H1 (cell line): Measurements from ENCODE around the gene GPR176. TPM values are rescaled to one million over a fixed set of nuclear protein-coding genes. Genes with fewer than 3 reads are reported as not detected.
A peak's percentile ranks its signal among the peaks of the same experiment; 100 is the strongest.

ENCODE experiments used
- CTCF ChIA-PET: fragments of 300-600 bp; sonication (Branson Sonifier 250); formaldehyde crosslinking; loops from one replicate; lab custom pipeline; 2021; ENCODE audit not compliant: partially characterized antibody; lab: Charles Lee
- POLR2A ChIA-PET: fragments of 300-600 bp; sonication (Branson Sonifier 250); formaldehyde crosslinking; loops from one replicate; lab custom pipeline; 2021; ENCODE audit warnings: inconsistent platforms; ENCODE audit not compliant: partially characterized antibody; lab: Charles Lee
- DNase-seq, 2 experiments: peaks; one replicate each; pipeline versions ENCODE4 v3.0.0 to v3.0.0-alpha.2; 2010 to 2022; ENCODE audit warnings: low spot score in 2 of 2, low read depth in 1 of 2, mixed read lengths in 1 of 2
- FAIRE-seq: peaks from 2 replicates; lab custom pipeline; 2011; peaks lifted over from hg19 to GRCh38; lab: Jason Lieb, UNC
- H2AFZ ChIP-seq: 2 replicates; pipeline ENCODE4 v1.8.1; 2012; ENCODE audit warnings: low read length, inconsistent platforms
- H2AK5ac ChIP-seq: 2 replicates; pipeline ENCODE4 v1.6.1; 2013; ENCODE audit warnings: low read depth, low read length
- H2BK120ac ChIP-seq: replicated peaks from 2 replicates; pipeline ENCODE3; 2013; ENCODE audit warnings: low read depth, low read length, inconsistent platforms
- H2BK12ac ChIP-seq: 2 replicates; pipeline ENCODE4 v1.6.1; 2013; ENCODE audit warnings: low read depth, low read length
- H2BK15ac ChIP-seq: 2 replicates; pipeline ENCODE4 v1.6.1; 2013; ENCODE audit warnings: low read length
- H2BK20ac ChIP-seq: 2 replicates; pipeline ENCODE4 v1.6.1; 2013; ENCODE audit warnings: low read length
- H2BK5ac ChIP-seq: 2 replicates; pipeline ENCODE4 v1.6.1; 2013; ENCODE audit warnings: low read depth, low read length
- H3K14ac ChIP-seq: 2 replicates; pipeline ENCODE4 v1.6.1; 2013; ENCODE audit warnings: inconsistent platforms; ENCODE audit not compliant: insufficient read length
- H3K18ac ChIP-seq: 2 replicates; pipeline ENCODE4 v1.6.1; 2013; ENCODE audit warnings: low read length; ENCODE audit errors: extremely low read depth
- H3K23ac ChIP-seq: 2 replicates; pipeline ENCODE4 v1.6.1; 2013; ENCODE audit warnings: inconsistent platforms; ENCODE audit not compliant: insufficient read length
- H3K23me2 ChIP-seq: 2 replicates; pipeline ENCODE4 v1.6.1; 2013; ENCODE audit warnings: low read depth, low read length
- H3K27ac ChIP-seq: 2 replicates; pipeline ENCODE4 v1.6.1; 2011; ENCODE audit warnings: low read depth, low read length, inconsistent platforms
- H3K27me3 ChIP-seq, 4 experiments: replicated peaks in 1 of 4; 1 replicate in 1 of 4; 2 replicates in 3 of 4; pipeline versions ENCODE4 v1.6.1 to v1.8.1; 2011 to 2013; ENCODE audit warnings: low read length in 3 of 4, mild to moderate bottlenecking in 3 of 4, inconsistent platforms in 2 of 4, mixed read lengths in 2 of 4, moderate library complexity in 1 of 4; ENCODE audit not compliant: control insufficient read depth in 3 of 4, insufficient read depth in 3 of 4; ENCODE audit errors: extremely low read depth in 1 of 4
- H3K36me3 ChIP-seq, 4 experiments: 2 replicates each; pipeline versions ENCODE4 v1.6.1 to v1.8.1; 2011 to 2013; ENCODE audit warnings: mild to moderate bottlenecking in 4 of 4, low read length in 3 of 4, moderate library complexity in 2 of 4, control low read depth in 1 of 4, inconsistent platforms in 1 of 4; ENCODE audit not compliant: insufficient read depth in 4 of 4, control insufficient read depth in 2 of 4
- H3K4ac ChIP-seq: replicated peaks from 2 replicates; pipeline ENCODE3; 2013; ENCODE audit warnings: low read length, low read depth, mixed read lengths, inconsistent platforms; ENCODE audit not compliant: insufficient read length
- H3K4me1 ChIP-seq, 4 experiments: replicated peaks in 1 of 4; 1 replicate in 1 of 4; 2 replicates in 3 of 4; pipeline versions ENCODE4 v1.6.1 to v1.8.1; 2011 to 2013; ENCODE audit warnings: low read length in 3 of 4, inconsistent platforms in 2 of 4, mixed read lengths in 1 of 4; ENCODE audit not compliant: insufficient read depth in 4 of 4, control insufficient read depth in 3 of 4
- H3K4me2 ChIP-seq, 2 experiments: 2 replicates each; pipeline versions ENCODE4 v1.6.1 to v1.8.1; 2011 to 2013; ENCODE audit warnings: low read depth in 2 of 2, low read length in 2 of 2, control low read depth in 1 of 2, inconsistent platforms in 1 of 2, mild to moderate bottlenecking in 1 of 2; ENCODE audit not compliant: insufficient read depth in 1 of 2
- H3K4me3 ChIP-seq, 4 experiments: fragments of 200-600, 300-600 bp in 1 of 4; sonication (generic), shearing (Covaris generic), sonication (Bioruptor Twin) in 1 of 4; 2 replicates each; pipeline versions ENCODE4 v1.5.1 to v1.8.1; 2011 to 2016; ENCODE audit warnings: low read length in 4 of 4, low read depth in 3 of 4, control low read depth in 2 of 4, inconsistent platforms in 2 of 4, mild to moderate bottlenecking in 2 of 4, mixed read lengths in 1 of 4, moderate library complexity in 1 of 4; ENCODE audit not compliant: insufficient read depth in 2 of 4; ENCODE audit errors: extremely low read depth in 1 of 4
- H3K56ac ChIP-seq: replicated peaks from 2 replicates; pipeline ENCODE3; 2013; ENCODE audit warnings: low read depth, mild to moderate bottlenecking, mixed read lengths, low read length, inconsistent platforms; ENCODE audit not compliant: insufficient read length
- H3K79me1 ChIP-seq: 2 replicates; pipeline ENCODE4 v1.6.1; 2013; ENCODE audit warnings: low read depth, low read length, control low read depth
- H3K79me2 ChIP-seq, 2 experiments: 2 replicates each; pipeline versions ENCODE4 v1.6.1 to v1.8.1; 2012 to 2013; ENCODE audit warnings: low read length in 2 of 2, mild to moderate bottlenecking in 2 of 2, inconsistent platforms in 1 of 2; ENCODE audit not compliant: insufficient read depth in 2 of 2, control insufficient read depth in 1 of 2
- H3K9ac ChIP-seq, 4 experiments: replicated peaks in 1 of 4; 1 replicate in 1 of 4; 2 replicates in 3 of 4; pipeline versions ENCODE4 v1.6.1 to v1.8.1; 2011 to 2013; ENCODE audit warnings: low read depth in 3 of 4, low read length in 3 of 4, control low read depth in 2 of 4, mild to moderate bottlenecking in 2 of 4, moderate library complexity in 2 of 4, inconsistent platforms in 1 of 4; ENCODE audit errors: extremely low read depth in 1 of 4
- H3K9me3 ChIP-seq, 2 experiments: 2 replicates each; pipeline versions ENCODE4 v1.6.1 to v1.8.1; 2012 to 2013; ENCODE audit warnings: mild to moderate bottlenecking in 2 of 2, moderate library complexity in 2 of 2, control low read depth in 1 of 2, inconsistent platforms in 1 of 2, low read depth in 1 of 2, low read length in 1 of 2, mixed read lengths in 1 of 2; ENCODE audit not compliant: insufficient read depth in 2 of 2
- H4K20me1 ChIP-seq, 2 experiments: replicated peaks in 1 of 2; 2 replicates each; pipeline versions ENCODE3 to v1.8.1; 2011 to 2013; ENCODE audit warnings: inconsistent platforms in 2 of 2, low read length in 2 of 2, mild to moderate bottlenecking in 1 of 2; ENCODE audit not compliant: insufficient read depth in 2 of 2, control insufficient read depth in 1 of 2
- H4K5ac ChIP-seq: 2 replicates; pipeline ENCODE4 v1.6.1; 2013; ENCODE audit warnings: low read length, low read depth, mixed read lengths, inconsistent platforms; ENCODE audit not compliant: insufficient read length
- H4K8ac ChIP-seq: 2 replicates; pipeline ENCODE4 v1.8.0; 2013; ENCODE audit warnings: mild to moderate bottlenecking, moderate library complexity, low read length, inconsistent platforms; ENCODE audit not compliant: insufficient read depth; ENCODE audit errors: extremely low read depth
- H4K91ac ChIP-seq: replicated peaks from 2 replicates; pipeline ENCODE3; 2013; ENCODE audit warnings: low read length, mixed read lengths, inconsistent platforms; ENCODE audit not compliant: insufficient read length
- CEBPB ChIP-seq: IDR thresholded peaks from 2 replicates; pipeline ENCODE4 v1.6.1; 2012; ENCODE audit warnings: low read depth, low read length
- POLR2AphosphoS5 ChIP-seq: IDR thresholded peaks from 2 replicates; pipeline ENCODE4 v1.6.1; 2011; ENCODE audit warnings: low read depth, low read length
- polyA plus RNA-seq, 7 experiments: library from polyadenylated mRNA; depleted of rRNA in 3 of 7; stranded (reverse) in 5 of 7; unstranded in 2 of 7; fragments of >200 nt in 5 of 7; fragments of 200-250 nt in 2 of 7; gene quantifications; 1 replicate in 5 of 7; 2 replicates in 1 of 7; 4 replicates in 1 of 7; pipeline versions ENCODE4 v1.2.1 to v1.2.3, GENCODE V29; 2011 to 2013; ENCODE audit warnings: missing spikeins in 2 of 7, mixed read lengths in 2 of 7
- total RNA-seq: library from RNA; stranded (reverse); fragmentation: NEBNext Ultra II Directional; extraction: Animal tissue kit (Norgen Biotek cat#: 25700); gene quantifications from 2 replicates; pipeline ENCODE4 v1.2.1, GENCODE V29; 2021

Gene GPR176
- total and polyA plus RNA-seq, 2 of the 8 experiments (the other 6 are each of a cell fraction or from before 2014, with no cell fraction given) = 190 to 281 TPM

- CTCF ChIA-PET = interaction anchor here (1.4 to 2.3 kb wide), 2 partner anchors 32 to 40 kb away, joined by 3 to 5 read pairs; no protein-coding TSS in a partner anchor
- TF ChIP-seq CEBPB (peak; percentile 38; the same call in 1 of the 2 replicates), POLR2AphosphoS5 (no peak)
- TF ChIP-seq, all 59 proteins: peak for 1
- H2BK12ac ChIP-seq = no peak overlapping the region; the same call in 1 of the 2 replicates
- no peak for DNase-seq
- H2AFZ ChIP-seq = no peak overlapping the region
- no peak overlapping the region for H2BK15ac ChIP-seq
- H3K27me3 ChIP-seq = no peaks in the 10 kb centered on the region
- H3K9ac ChIP-seq = no peak overlapping the region
- H3K4me1 ChIP-seq = peaks cover 4 to 47% (median 44%) of the 10 kb centered on the region in 4 experiments; a peak in 6 of 7 replicates
- no peaks in the 10 kb centered on the region for H3K23me2 ChIP-seq
- peaks cover under 1% of the 10 kb centered on the region; the same call in 1 of the 2 replicates for H3K79me1 ChIP-seq
- H4K5ac ChIP-seq = peak overlapping the region; percentile 76
- H2BK20ac ChIP-seq = peak overlapping the region; percentile 76; the same call in 1 of the 2 replicates
- H3K79me2 ChIP-seq = peaks cover 19 to 63% of the 10 kb centered on the region in 2 experiments; a peak in 3 of 4 replicates
- POLR2A ChIA-PET = interaction anchor here (0.6 to 3.2 kb wide), 5 partner anchors 11 to 97 kb away, joined by 3 to 21 read pairs (median 5); partner anchors contain the start of gene EIF2AK4
- H3K36me3 ChIP-seq = peaks cover 0 to 6% (median 3%) of the 10 kb centered on the region in 4 experiments; a peak in 1 of 8 replicates
- H3K4ac ChIP-seq = no peak overlapping the region
- peak overlapping the region; percentile 95; the same call in 1 of the 2 replicates for H2BK5ac ChIP-seq
- H3K18ac ChIP-seq = peak overlapping the region; percentile 81
- H3K4me3 ChIP-seq = no peak overlapping the region; a peak in 1 of 8 replicates
- H3K23ac ChIP-seq = no peak overlapping the region
- no peaks in the 10 kb centered on the region for H4K20me1 ChIP-seq
- peak overlapping the region; percentile 52 for H2BK120ac ChIP-seq
- H3K56ac ChIP-seq = no peak overlapping the region
- FAIRE-seq = no peak
- 0 out of 2 replicates have a peak overlapping the region, but pooled peaks have one; percentile 14 for H2AK5ac ChIP-seq
- no peak overlapping the region for H4K8ac ChIP-seq
- no peaks in the 10 kb centered on the region for H3K9me3 ChIP-seq
- no peak overlapping the region for H3K14ac ChIP-seq
- peak overlapping the region; percentile 79; the same call in 1 of the 2 replicates for H3K27ac ChIP-seq
- peak overlapping the region; percentile 62 for H4K91ac ChIP-seq
- H3K4me2 ChIP-seq = no peak overlapping the region; a peak in 1 of 4 replicates
These were observed 34.8 kb downstream of the GPR176 start for GRCh38 chr15:39885099-39885777.
